SU-DHL-6 (cell line): ENCODE results near the gene WDR82.

Experiments
- EZH2phosphoT487 ChIP-seq: fragments of 200-600 bp; sonication (generic), shearing (Covaris generic); conservative IDR thresholded peaks from 2 replicates; pipeline ENCODE4 v1.6.1; 2018; ENCODE audit warnings: mild to moderate bottlenecking, antibody characterized with exemption, low read length, moderate library complexity, mixed read lengths
- TF ChIP-seq, protein P1 (sequence below): fragments of 200-600 bp; sonication (generic); IDR thresholded peaks from one replicate; pipeline ENCODE4 v1.5.1; 2017; ENCODE audit warnings: antibody characterized with exemption, mild to moderate bottlenecking, low read length, moderate library complexity; ENCODE audit not compliant: insufficient read depth, poor library complexity, severe bottlenecking

DNA sequence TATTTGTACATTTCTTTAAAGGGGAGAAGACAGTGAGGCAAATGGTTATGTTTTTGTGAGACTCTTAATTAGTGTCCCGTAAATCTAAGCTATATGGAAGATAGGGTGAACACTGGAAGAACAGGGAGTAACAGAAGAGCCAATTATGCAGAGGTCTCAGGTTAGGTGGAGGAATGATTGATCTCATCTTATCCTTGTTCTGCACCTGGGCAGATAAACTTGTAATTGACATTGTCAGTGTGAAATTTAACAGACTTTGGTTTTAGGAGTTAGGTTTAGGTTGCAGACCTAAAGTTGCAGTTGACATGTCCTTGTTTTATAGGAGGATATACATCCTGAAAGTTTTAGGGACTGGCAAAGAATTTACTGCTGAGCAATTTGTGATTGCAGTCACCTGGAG, 36.4 kb downstream of the WDR82 start:
- TF ChIP-seq, protein P1, sequence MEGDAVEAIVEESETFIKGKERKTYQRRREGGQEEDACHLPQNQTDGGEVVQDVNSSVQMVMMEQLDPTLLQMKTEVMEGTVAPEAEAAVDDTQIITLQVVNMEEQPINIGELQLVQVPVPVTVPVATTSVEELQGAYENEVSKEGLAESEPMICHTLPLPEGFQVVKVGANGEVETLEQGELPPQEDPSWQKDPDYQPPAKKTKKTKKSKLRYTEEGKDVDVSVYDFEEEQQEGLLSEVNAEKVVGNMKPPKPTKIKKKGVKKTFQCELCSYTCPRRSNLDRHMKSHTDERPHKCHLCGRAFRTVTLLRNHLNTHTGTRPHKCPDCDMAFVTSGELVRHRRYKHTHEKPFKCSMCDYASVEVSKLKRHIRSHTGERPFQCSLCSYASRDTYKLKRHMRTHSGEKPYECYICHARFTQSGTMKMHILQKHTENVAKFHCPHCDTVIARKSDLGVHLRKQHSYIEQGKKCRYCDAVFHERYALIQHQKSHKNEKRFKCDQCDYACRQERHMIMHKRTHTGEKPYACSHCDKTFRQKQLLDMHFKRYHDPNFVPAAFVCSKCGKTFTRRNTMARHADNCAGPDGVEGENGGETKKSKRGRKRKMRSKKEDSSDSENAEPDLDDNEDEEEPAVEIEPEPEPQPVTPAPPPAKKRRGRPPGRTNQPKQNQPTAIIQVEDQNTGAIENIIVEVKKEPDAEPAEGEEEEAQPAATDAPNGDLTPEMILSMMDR = no peak
- no peak for TF ChIP-seq EZH2phosphoT487
